Measurements from ENCODE around the gene TMEM255B. TPM values are rescaled to one million over a fixed set of nuclear protein-coding genes. Genes with fewer than 3 reads are reported as not detected.

The TMEM255B gene
- polyA plus RNA-seq, 3 donors, result 5.1 to 7.5 (median 5.9) TPM

GRCh38 chr13:113862191-113862930, 103.3 kb downstream of the TMEM255B start:
- H3K4me1 Mint-ChIP-seq, result peaks cover 25% of the 10 kb centered on the region
- Histone ChIP-seq H3K9me3 (replicated peaks in 1 of 2; ENCODE audit: control insufficient read depth in 1 of 2, insufficient read depth in 1 of 2, low read length in 2 of 2) (no peaks in the 10 kb centered on the region), H3K9ac (ENCODE audit: insufficient read depth, low read length, poor library complexity, severe bottlenecking) (peak overlapping the region; percentile 32), H3K4me2 (replicated peaks; ENCODE audit: extremely low read depth, low read length, poor library complexity, severe bottlenecking) (peak overlapping the region; percentile 95), H3K27me3 (ENCODE audit: control insufficient read depth in 2 of 2, insufficient read depth in 2 of 2, low read length in 2 of 2) (peaks cover 22 to 37% of the 10 kb centered on the region in 2 donors), H3K79me2 (ENCODE audit: insufficient read depth, low read length) (no peaks in the 10 kb centered on the region), H2AFZ (ENCODE audit: insufficient read depth, low read depth, low read length, poor library complexity, severe bottlenecking) (peak overlapping the region; percentile 80), H3K4me1 (ENCODE audit: control insufficient read depth in 1 of 2, insufficient read depth in 2 of 2, low read length in 2 of 2) (peaks cover 20 to 28% of the 10 kb centered on the region in 2 donors), H4K20me1 (ENCODE audit: insufficient read depth, low read length) (no peaks in the 10 kb centered on the region), H3K27ac (ENCODE audit: low read depth in 1 of 2, low read length in 2 of 2) (no peak overlapping the region), H3K36me3 (replicated peaks in 1 of 2; ENCODE audit: control insufficient read depth in 1 of 2, insufficient read depth in 2 of 2, low read length in 2 of 2) (no peaks in the 10 kb centered on the region), H3K4me3 (replicated peaks in 1 of 3; ENCODE audit: low read depth in 2 of 3, low read length in 3 of 3) (peak overlapping the region; percentile 42 to 76 (median 60))
- peaks cover 4 to 13% (median 7%) of the 10 kb centered on the region in 7 donors for H3K9me3 Mint-ChIP-seq
- H3K36me3 Mint-ChIP-seq, result peaks cover 8 to 9% of the 10 kb centered on the region in 2 donors
- peak overlapping the region; percentile 85 to 87 for H3K4me3 Mint-ChIP-seq
- DNase-seq, result no peak
- no peak for TF ChIP-seq CTCF (IDR thresholded peaks at IDR 0.05)
- peak overlapping the region in 2 of 7 donors; percentile 14 to 25 for H3K27ac Mint-ChIP-seq
- 72% methylated on average over 27 of the region's 31 CpGs for WGBS (ENCODE audit: insufficient coverage)
- H3K27me3 Mint-ChIP-seq (ENCODE audit: low read depth in 3 of 3), result peaks cover 33 to 50% (median 35%) of the 10 kb centered on the region in 3 donors
- intact Hi-C loops (cut with micrococcal nuclease), result no loop called here

GRCh38 chr13:113862931-113863523, 104.0 kb downstream of the TMEM255B start:
- no peak for TF ChIP-seq CTCF (IDR thresholded peaks at IDR 0.05)
- WGBS (ENCODE audit: insufficient coverage), result 4% methylated on average over 51 of the region's 60 CpGs
- Histone ChIP-seq H3K27me3 (ENCODE audit: control insufficient read depth in 2 of 2, insufficient read depth in 2 of 2, low read length in 2 of 2) (peaks cover 24 to 40% of the 10 kb centered on the region in 2 donors), H3K9ac (ENCODE audit: insufficient read depth, low read length, poor library complexity, severe bottlenecking) (peak overlapping the region; percentile 32), H2AFZ (ENCODE audit: insufficient read depth, low read depth, low read length, poor library complexity, severe bottlenecking) (peak overlapping the region; percentile 80), H3K79me2 (ENCODE audit: insufficient read depth, low read length) (no peaks in the 10 kb centered on the region), H3K4me2 (replicated peaks; ENCODE audit: extremely low read depth, low read length, poor library complexity, severe bottlenecking) (peak overlapping the region; percentile 95), H3K27ac (ENCODE audit: low read depth in 1 of 2, low read length in 2 of 2) (no peak overlapping the region), H4K20me1 (ENCODE audit: insufficient read depth, low read length) (no peaks in the 10 kb centered on the region), H3K4me3 (replicated peaks in 1 of 3; ENCODE audit: low read depth in 2 of 3, low read length in 3 of 3) (peak overlapping the region; percentile 42 to 76 (median 60)), H3K36me3 (replicated peaks in 1 of 2; ENCODE audit: control insufficient read depth in 1 of 2, insufficient read depth in 2 of 2, low read length in 2 of 2) (no peaks in the 10 kb centered on the region), H3K4me1 (ENCODE audit: control insufficient read depth in 1 of 2, insufficient read depth in 2 of 2, low read length in 2 of 2) (peaks cover 20 to 28% of the 10 kb centered on the region in 2 donors), H3K9me3 (replicated peaks in 1 of 2; ENCODE audit: control insufficient read depth in 1 of 2, insufficient read depth in 1 of 2, low read length in 2 of 2) (no peaks in the 10 kb centered on the region)
- peaks cover 8 to 9% of the 10 kb centered on the region in 2 donors for H3K36me3 Mint-ChIP-seq
- peak overlapping the region in 1 of 7 donors; percentile 40 for H3K27ac Mint-ChIP-seq
- H3K4me1 Mint-ChIP-seq, result peaks cover 25% of the 10 kb centered on the region
- H3K4me3 Mint-ChIP-seq, result peak overlapping the region; percentile 85 to 87
- DNase-seq, result peak; percentile 7 to 32 (median 25)
- intact Hi-C loops (cut with micrococcal nuclease), result no loop called here
- peaks cover 5 to 16% (median 9%) of the 10 kb centered on the region in 7 donors for H3K9me3 Mint-ChIP-seq
- H3K27me3 Mint-ChIP-seq (ENCODE audit: low read depth in 3 of 3), result peaks cover 36 to 55% (median 40%) of the 10 kb centered on the region in 3 donors

Data from CD14-positive monocyte (primary cell).